Panc1 (cell line): Measurements from ENCODE around the gene CSTPP1.
"Not testable (repeated sequence)": the region's sequence is repeated elsewhere in the genome, so short reads cannot be mapped to it uniquely, and the experiment has no call there.

Source experiments
- CTCF ChIP-seq: fragments of 450-650 bp; IDR thresholded peaks from 2 replicates; pipeline ENCODE4 v1.5.1; 2017; ENCODE audit warnings: mild to moderate bottlenecking
- POLR2AphosphoS5 ChIP-seq: IDR thresholded peaks from 2 replicates; pipeline ENCODE4 v1.6.1; 2012; ENCODE audit warnings: mild to moderate bottlenecking, low read depth, low read length, moderate library complexity
- REST ChIP-seq, 2 experiments: IDR thresholded peaks; 2 replicates each; pipeline ENCODE4 v1.6.1; 2011 to 2012; ENCODE audit warnings: low read depth in 2 of 2, control low read depth in 1 of 2, low read length in 1 of 2, mild to moderate bottlenecking in 1 of 2, moderate library complexity in 1 of 2; ENCODE audit not compliant: insufficient read depth in 1 of 2
- TCF7L2 ChIP-seq: IDR thresholded peaks from 2 replicates; pipeline ENCODE4 v1.6.1; 2011; ENCODE audit warnings: mild to moderate bottlenecking, low read depth, low read length, inconsistent platforms

- TF ChIP-seq CTCF; POLR2AphosphoS5; TCF7L2; REST (IDR thresholded peaks at IDR 0.05; ENCODE audit: insufficient read depth in 1 of 2, low read depth in 2 of 2, low read length in 1 of 2): not testable (repeated sequence)
Measured at GRCh38 chr11:47206577-47206976, 270.0 kb downstream of the CSTPP1 start.
